Psoas muscle (tissue), 8 donors: Measurements from ENCODE around the gene SYT15. TPM values are rescaled to one million over a fixed set of nuclear protein-coding genes. Genes with fewer than 3 reads are reported as not detected.
"Not testable (repeated sequence)": the region's sequence is repeated elsewhere in the genome, so short reads cannot be mapped to it uniquely, and the experiment has no call there.

Source experiments
- ATAC-seq, 4 donors: fragments of 200-7000 bp; cut with Tn5 transposase; one replicate each; pipeline ENCODE4 v1.9.1; 2020; ENCODE audit warnings: moderate library complexity in 3 of 4, mild to moderate bottlenecking in 2 of 4
- DNase-seq, 2 donors: peaks; one replicate each; pipeline ENCODE4 v3.0.0-alpha.2; 2020
- H3K27ac ChIP-seq: fragments of 200-600 bp; one replicate; pipeline ENCODE4 v1.8.0; 2022
- H3K27me3 ChIP-seq, 3 donors: fragments of 200-600 bp in 1 of 3; one replicate each; pipeline versions ENCODE4 v1.6.1 to v1.8.0; 2013 to 2022; ENCODE audit warnings: low read length in 2 of 3, mild to moderate bottlenecking in 2 of 3, moderate library complexity in 1 of 3; ENCODE audit not compliant: insufficient read depth in 3 of 3
- H3K36me3 ChIP-seq, 2 donors: fragments of 200-600 bp in 1 of 2; one replicate each; pipeline versions ENCODE4 v1.6.1 to v1.8.0; 2013 to 2022; ENCODE audit warnings: low read depth in 1 of 2, mild to moderate bottlenecking in 1 of 2, moderate library complexity in 1 of 2; ENCODE audit not compliant: insufficient read depth in 1 of 2
- H3K4me1 ChIP-seq: fragments of 200-600 bp; one replicate; pipeline ENCODE4 v1.8.0; 2022
- H3K4me3 ChIP-seq: fragments of 200-600 bp; one replicate; pipeline ENCODE4 v1.8.0; 2022; ENCODE audit warnings: mild to moderate bottlenecking
- H3K9me3 ChIP-seq: fragments of 200-600 bp; one replicate; pipeline ENCODE4 v1.8.0; 2022
- WGBS, 3 donors: extraction: QIAGEN DNeasy Blood & Tissue Kit; methylation state at CpG; one replicate each; pipeline versions ENCODE4 v1.1.6 to v1.1.7; 2013; 5-methylcytosine and 5-hydroxymethylcytosine counted together
- intact Hi-C, 2 donors: fragments of 100-400 bp; cut with DNase I; formaldehyde crosslinking; loops; one replicate each; pipeline versions ENCODE4 v1.11.0 to v1.14.2; 2022
- polyA plus RNA-seq, 3 donors: library from polyadenylated mRNA; stranded (reverse); fragments of 200-250 nt; gene quantifications; one replicate each; pipeline ENCODE4 v1.2.3, GENCODE V29; 2013
- total RNA-seq, 4 donors: library from RNA; stranded (reverse); fragmentation: NEBNext Ultra II Directional in 2 of 4; extraction: Animal tissue kit (Norgen Biotek cat#: 25700) in 2 of 4; gene quantifications; one replicate each; pipeline versions ENCODE4 v1.2.1 to v1.2.4, GENCODE V29; 2021 to 2023
- TF ChIP-seq, protein P1 (sequence below): fragments of 200-600 bp; IDR thresholded peaks from one replicate; pipeline ENCODE4 v1.8.0; 2022; ENCODE audit warnings: antibody characterized with exemption
- donor health status: healthy with polysubstance abuse.
- donor health status: DM: no; HTN: no; CAD: no; lungs with moderate emphysema.
- donor health status: Bipolar disorder and iron deficiency.
- donor health status: healthy.
- donor health status: DM: yes; HTN: yes; CAD: no.
- donor health status: DM: no; HTN: no; CAD: no.
- donor health status: DM: no; HTN: no; CAD: no.
- donor health status: DM: yes; HTN: yes; CAD: no.

The SYT15 gene
- total and polyA plus RNA-seq, 7 donors: 0.18 to 2.8 (median 1.7) TPM

DNA sequence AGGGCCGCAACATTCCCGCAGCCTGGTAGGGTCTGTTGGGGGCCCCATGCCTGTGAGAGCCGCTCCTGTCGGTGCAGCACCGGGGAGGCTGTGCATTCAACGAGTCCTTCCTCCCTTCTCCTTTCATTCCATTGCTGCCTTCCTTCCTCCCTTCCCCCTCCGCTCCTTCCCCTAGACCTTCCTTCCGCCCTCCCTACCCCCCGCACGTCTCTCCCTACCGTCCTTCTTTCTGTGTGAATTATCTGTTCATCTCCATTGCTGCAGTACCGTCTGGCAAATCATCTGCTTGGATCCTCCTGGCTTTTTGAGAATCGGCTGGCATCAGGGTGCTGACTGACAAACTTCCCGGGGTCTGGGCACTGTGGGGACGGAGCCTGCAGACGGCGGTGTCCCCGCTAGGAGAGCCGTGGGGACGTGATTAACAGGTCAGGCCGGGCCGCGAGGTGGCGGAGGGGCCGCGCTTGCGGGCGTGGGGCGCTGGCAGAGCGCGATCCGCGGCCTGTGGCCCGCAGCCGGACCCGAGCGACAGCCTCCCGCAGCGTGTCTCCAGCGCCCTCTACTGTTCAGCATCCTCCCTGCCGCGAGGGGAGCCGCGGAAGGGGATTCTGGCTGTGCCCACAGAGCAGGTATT lies 18.8 kb downstream of the SYT15 start:
- H3K27me3 ChIP-seq, intact Hi-C loops, H3K36me3 ChIP-seq, H3K27ac ChIP-seq, H3K4me1 ChIP-seq, H3K9me3 ChIP-seq: not testable (repeated sequence)
- H3K4me3 ChIP-seq: peak overlapping the region; percentile 54
- DNase-seq: peak; percentile 28 to 44
- 0 to 6% (median 1%) methylated on average over 3 to 25 of the region's 44 CpGs for WGBS, 3 donors
- ATAC-seq: peak; percentile 75 to 86 (median 84)
- TF ChIP-seq, protein P1, sequence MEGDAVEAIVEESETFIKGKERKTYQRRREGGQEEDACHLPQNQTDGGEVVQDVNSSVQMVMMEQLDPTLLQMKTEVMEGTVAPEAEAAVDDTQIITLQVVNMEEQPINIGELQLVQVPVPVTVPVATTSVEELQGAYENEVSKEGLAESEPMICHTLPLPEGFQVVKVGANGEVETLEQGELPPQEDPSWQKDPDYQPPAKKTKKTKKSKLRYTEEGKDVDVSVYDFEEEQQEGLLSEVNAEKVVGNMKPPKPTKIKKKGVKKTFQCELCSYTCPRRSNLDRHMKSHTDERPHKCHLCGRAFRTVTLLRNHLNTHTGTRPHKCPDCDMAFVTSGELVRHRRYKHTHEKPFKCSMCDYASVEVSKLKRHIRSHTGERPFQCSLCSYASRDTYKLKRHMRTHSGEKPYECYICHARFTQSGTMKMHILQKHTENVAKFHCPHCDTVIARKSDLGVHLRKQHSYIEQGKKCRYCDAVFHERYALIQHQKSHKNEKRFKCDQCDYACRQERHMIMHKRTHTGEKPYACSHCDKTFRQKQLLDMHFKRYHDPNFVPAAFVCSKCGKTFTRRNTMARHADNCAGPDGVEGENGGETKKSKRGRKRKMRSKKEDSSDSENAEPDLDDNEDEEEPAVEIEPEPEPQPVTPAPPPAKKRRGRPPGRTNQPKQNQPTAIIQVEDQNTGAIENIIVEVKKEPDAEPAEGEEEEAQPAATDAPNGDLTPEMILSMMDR: peak; percentile 3

DNA sequence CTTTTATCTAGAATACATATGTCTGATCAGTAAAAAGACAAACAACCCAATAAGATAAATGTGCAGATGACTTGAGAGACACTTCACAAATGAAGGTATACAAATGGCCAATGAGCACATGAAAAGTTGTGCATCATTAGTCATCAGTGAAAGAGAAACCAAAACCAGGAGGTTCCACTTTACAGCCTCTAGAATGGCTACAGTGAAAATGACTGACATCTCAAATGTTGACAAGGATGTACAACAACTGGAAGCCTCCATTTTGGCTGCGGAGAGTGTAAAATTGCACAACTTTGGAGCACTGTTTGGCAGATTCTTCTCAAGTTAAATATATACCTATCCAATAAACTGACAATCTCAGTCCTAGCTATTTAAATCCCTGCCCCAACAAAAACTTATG lies 21.6 kb downstream of the SYT15 start:
- H3K9me3 ChIP-seq, H3K4me1 ChIP-seq, DNase-seq, H3K27ac ChIP-seq, intact Hi-C loops, H3K4me3 ChIP-seq, H3K27me3 ChIP-seq, ATAC-seq, H3K36me3 ChIP-seq: not testable (repeated sequence)
- WGBS, 3 donors: 50 to 71% (median 68%) methylated on average over 1 of the region's 1 CpG

DNA sequence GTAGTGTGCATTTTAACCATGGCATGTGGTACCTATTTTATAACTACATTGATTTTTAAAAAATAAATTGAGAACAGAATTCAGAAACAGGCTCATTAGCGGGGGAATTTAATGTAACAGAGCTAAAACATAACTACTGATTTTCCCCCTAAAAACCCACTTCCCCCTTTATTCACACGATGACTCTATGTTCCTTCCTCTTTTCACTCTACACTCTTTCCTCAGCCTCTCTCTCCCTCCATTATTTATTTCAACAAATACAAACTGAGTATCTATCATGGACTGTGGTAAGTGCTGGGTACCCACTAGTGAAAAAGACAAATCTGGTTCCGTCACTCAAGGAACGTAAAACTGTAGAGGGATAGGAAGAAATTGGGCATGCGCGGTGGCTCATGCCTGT lies 36.6 kb downstream of the SYT15 start:
- no CpG with 5 or more reads among the region's 6 CpGs for WGBS, 3 donors
- H3K9me3 ChIP-seq, H3K4me1 ChIP-seq, ATAC-seq, intact Hi-C loops, DNase-seq, H3K27me3 ChIP-seq, H3K36me3 ChIP-seq, H3K27ac ChIP-seq, H3K4me3 ChIP-seq: not testable (repeated sequence)

DNA sequence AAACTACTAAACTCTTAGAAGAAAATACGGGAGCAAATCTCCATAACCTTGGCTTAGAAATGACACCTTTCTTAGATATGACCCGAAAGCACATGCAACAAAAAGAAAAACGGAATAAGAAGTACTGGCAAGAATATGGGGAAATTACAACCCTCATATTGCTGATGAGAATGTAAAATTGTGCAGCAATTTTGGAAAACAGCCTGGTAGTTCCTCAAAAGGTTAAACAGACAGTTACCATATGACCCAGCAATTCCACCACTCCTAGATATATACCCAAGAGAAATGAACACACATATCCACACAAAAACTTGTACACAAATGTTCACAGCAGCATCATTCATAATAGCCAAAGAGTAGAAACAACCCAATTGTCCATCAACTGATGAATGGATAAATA lies 37.3 kb downstream of the SYT15 start:
- ATAC-seq, H3K9me3 ChIP-seq, H3K27ac ChIP-seq, H3K4me3 ChIP-seq, H3K27me3 ChIP-seq, intact Hi-C loops, H3K36me3 ChIP-seq, H3K4me1 ChIP-seq, DNase-seq: not testable (repeated sequence)
- no CpG with 5 or more reads among the region's 3 CpGs for WGBS, 3 donors

DNA sequence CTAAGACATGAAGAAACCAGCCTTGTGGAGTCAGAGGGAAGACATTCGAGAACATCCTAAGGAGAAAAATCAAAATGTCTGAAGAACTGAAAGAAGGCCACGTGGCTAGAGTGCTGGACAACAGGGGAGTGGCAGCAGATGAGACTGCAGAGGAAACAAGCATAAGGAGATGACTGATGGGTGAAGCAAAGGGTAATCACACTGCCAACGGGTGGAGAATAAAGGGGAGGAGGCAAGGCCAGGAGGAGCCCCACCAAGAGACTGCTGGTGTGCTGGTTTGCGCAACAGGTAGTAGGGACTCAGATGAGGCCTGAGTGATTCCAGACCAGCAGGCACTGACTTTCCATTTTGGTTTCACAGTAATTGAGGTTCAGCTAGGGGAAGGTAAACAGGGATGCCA lies 38.2 kb downstream of the SYT15 start:
- H3K36me3 ChIP-seq, H3K27me3 ChIP-seq, intact Hi-C loops, ATAC-seq, H3K4me3 ChIP-seq, H3K27ac ChIP-seq, H3K4me1 ChIP-seq, DNase-seq, H3K9me3 ChIP-seq: not testable (repeated sequence)
- 72 to 84% (median 82%) methylated on average over 4 of the region's 4 CpGs for WGBS, 3 donors

DNA sequence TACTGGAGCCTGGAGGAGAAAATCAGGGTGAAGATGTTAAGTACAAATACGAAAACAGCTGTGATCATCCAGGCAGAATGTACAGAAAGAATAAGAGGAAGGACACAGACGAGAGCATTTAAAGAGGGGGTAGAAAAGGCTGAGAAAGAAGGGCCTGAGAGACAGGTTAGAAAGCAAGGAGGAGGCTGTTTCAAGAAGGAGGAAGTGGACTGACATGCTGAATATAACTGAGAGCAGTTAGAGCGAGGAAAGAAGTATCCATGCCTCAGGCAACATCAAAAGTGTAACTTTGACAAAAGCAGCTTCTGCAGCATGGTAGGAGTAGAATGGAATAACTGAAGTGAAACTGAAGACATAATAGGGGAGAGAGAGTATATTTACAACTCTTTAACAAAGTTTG lies 39.0 kb downstream of the SYT15 start:
- intact Hi-C loops, H3K4me1 ChIP-seq, ATAC-seq, H3K27ac ChIP-seq, H3K27me3 ChIP-seq, DNase-seq, H3K4me3 ChIP-seq, H3K9me3 ChIP-seq, H3K36me3 ChIP-seq: not testable (repeated sequence)
- WGBS, 3 donors: 78 to 89% (median 79%) methylated on average over 2 of the region's 3 CpGs

DNA sequence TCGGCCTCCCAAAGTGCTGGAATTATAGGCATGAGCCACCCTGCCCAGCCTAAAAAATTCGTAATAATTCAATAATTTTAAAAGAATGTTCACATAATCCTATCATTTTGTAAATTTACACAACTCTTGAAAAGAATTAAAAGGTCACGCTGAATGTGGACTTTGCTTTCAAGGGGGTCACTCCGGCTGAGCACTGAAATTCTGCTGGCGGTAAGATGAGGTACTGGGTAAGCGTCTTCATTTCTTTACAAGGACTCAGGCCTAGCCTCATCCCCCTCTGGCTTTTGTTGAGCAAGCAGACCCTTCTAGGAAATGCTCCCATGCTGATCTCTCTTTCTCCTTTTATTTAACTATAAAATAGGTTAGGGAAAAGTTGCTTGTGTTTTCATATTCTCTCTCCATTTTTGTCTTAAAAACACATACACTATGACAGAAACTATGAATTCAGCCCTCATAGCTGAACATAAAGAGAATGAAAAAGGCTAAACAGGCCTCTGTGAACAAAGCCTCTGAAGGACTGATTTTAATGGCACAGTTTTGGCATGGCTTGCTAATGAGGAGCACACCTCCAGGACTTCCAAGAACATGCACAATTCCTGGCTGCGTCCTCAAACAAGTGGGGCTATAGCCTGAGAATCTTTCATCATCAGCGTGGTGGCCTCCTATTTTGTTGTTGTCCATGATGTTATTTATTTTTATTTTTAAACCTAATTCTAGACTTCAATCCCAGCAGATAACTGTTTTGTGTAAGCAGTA lies 45.1 kb downstream of the SYT15 start:
- H3K27me3 ChIP-seq, H3K4me1 ChIP-seq, DNase-seq, H3K9me3 ChIP-seq, intact Hi-C loops, ATAC-seq, H3K4me3 ChIP-seq, H3K27ac ChIP-seq, H3K36me3 ChIP-seq: not testable (repeated sequence)
- WGBS, 3 donors: 94 to 100% (median 99%) methylated on average over 3 to 4 of the region's 8 CpGs

DNA sequence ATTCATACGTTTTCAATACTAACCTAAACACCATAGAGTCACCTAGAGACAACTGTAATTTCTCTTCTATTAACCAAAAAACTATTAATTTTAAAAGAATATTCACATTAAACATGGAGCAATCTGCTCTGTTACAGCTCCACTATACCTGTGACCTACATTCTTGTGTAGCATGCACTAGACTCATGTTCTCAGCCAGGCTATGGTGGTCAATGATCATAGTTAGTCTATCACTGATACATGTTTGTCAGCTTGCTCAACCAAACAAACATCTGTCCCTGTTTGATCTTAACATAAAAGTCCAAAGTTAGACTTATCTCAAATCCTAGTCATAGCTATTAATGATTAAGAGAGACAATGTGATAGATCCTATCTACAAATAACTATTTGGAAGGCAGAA lies 50.9 kb downstream of the SYT15 start:
- DNase-seq, H3K4me1 ChIP-seq, H3K9me3 ChIP-seq, intact Hi-C loops, H3K4me3 ChIP-seq, H3K27me3 ChIP-seq, H3K27ac ChIP-seq, ATAC-seq, H3K36me3 ChIP-seq: not testable (repeated sequence)
- no CpG with 5 or more reads among the region's 1 CpG for WGBS, 3 donors

DNA sequence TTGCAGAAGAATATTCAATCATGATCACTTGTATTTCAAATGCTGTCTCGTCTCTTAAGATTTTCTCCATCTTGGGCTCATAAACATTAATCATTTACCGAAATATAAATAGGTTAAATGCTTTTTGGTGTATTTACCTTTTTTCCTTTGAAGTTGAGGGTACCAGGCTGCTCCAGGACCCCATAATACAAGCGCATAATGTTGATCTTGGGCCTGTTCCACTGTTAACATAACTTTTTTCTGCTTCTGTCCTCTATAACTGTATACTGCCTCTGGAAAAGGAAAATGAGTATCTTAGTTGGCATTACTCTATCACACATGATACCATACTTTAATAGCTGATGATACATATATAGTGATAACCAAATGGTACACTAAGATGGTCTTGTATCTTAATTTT lies 51.9 kb downstream of the SYT15 start:
- H3K4me3 ChIP-seq, H3K27me3 ChIP-seq, H3K4me1 ChIP-seq, DNase-seq, H3K9me3 ChIP-seq, H3K27ac ChIP-seq, intact Hi-C loops, ATAC-seq, H3K36me3 ChIP-seq: not testable (repeated sequence)
- WGBS, 3 donors: no CpG with 5 or more reads among the region's 3 CpGs

DNA sequence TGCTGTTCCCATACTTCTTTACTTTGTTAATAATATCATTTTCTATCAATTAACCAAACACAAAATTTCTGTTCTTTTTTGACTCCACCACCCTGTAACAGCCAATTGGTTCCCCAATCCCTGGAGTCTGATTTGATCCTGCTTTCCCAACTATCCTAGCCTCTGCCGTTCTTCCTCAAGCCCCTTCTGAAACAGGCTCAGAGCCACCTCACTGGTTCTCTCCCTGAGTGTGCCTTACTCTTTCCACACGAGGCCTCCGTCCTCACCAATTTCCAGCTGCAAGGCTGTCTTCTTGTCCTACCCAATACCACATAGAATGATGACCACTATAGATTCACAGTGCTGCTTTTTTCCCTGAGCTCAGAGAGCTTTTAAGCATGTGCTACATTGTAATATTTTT lies 52.8 kb downstream of the SYT15 start:
- DNase-seq, intact Hi-C loops, H3K9me3 ChIP-seq, H3K27ac ChIP-seq, ATAC-seq, H3K36me3 ChIP-seq, H3K4me3 ChIP-seq, H3K4me1 ChIP-seq, H3K27me3 ChIP-seq: not testable (repeated sequence)
- WGBS, 3 donors: no CpG with 5 or more reads among the region's 3 CpGs
